ENCODE measurements around the gene ZCCHC24.
"Not testable (repeated sequence)": the region's sequence is repeated elsewhere in the genome, so short reads cannot be mapped to it uniquely, and the experiment has no call there.

The ZCCHC24 gene

DNA sequence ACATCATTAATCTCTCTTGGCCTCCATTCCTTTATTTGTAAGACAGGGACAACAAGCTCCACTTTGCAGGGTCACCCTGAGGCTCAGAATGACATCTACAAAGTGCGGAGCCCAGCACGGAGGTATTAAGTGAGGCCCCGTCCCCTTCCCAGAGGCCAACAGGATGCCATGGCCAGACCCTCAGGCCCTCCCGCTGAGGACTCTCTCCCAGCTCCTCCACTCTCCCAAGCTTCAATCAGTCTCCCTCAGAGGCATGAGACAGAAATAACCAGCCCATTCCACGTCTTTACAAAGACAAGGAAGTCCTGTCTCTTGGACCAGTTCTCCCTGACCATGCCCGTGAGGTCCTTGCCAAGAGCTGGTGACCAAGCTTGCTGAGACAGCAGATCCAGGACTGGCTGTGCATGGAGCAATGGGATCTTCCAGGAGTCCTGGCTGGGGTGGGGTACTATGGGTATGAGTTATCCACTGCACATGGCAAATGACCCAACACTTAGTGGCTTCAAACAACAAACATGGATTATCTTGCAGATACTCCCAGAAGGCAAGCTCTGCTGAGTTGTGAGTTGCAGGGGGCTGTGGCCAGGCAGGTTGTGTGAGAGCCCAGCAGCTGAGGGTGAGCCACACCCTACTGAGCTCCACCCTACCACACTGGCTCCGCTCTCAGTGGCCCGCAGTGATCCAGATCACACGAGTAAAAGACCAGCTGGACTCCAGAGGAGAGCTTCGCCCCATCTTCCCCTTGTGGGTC is 102.4 kb downstream of the ZCCHC24 start:
- ATAC-seq, result no peak

- no peak for ATAC-seq
These were observed 103.1 kb downstream of the ZCCHC24 start for GRCh38 chr10:79342295-79342761.

- ATAC-seq, result no peak
These were observed 104.7 kb downstream of the ZCCHC24 start for GRCh38 chr10:79340646-79341244.

DNA sequence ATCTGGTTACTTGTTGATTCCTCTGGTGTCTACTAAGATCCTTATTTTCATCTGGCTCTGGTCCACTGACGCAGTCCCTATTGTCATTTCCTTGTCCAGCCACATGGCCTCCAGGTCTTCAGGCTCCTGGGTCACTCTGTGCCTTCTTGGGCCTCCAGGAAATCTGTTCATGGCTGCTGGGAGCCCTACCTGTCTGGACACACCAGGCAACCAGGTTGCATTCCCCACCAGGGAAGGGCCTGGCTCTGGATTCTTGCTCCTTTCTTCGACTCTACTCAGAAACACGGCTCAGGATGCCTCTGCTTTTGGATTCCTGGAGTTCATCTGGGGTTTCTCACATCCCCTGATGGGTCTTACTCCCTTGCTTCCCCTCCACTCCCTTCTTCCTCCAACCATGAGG is 106.2 kb downstream of the ZCCHC24 start:
- ATAC-seq, result no peak

DNA sequence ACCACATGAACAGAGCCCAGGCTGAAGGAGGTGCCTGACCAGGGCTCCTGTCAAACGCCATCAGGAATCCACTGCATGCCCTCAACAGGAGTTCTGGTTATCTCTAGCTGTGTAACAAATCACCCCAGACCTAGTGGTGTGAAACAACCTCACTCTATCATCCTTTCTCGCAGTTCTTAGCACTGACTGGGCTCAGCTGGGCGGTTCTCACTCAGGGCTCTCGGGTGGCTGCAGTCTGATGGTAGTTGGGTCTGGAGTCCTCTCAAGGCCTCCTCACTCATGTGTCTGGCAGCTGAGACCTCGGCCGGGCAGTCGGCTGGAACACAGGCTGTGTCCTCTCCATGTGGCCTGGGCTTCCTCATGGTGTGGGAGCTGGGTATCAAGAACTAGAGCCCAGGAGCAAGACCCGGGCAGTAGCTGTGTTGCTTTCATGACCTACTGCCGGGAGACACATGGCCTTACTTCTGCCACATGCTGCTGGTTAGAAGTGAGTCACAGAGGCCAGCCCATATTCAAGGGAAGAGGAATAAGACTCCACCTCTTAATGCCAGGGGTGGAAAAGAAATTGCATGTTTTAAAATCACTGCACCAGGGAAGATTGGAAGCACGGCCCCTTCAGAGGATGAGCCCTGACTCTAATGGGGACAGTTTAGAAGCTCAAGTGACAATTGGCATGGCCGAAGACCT is 107.5 kb downstream of the ZCCHC24 start:
- ATAC-seq, result not testable (repeated sequence)

DNA sequence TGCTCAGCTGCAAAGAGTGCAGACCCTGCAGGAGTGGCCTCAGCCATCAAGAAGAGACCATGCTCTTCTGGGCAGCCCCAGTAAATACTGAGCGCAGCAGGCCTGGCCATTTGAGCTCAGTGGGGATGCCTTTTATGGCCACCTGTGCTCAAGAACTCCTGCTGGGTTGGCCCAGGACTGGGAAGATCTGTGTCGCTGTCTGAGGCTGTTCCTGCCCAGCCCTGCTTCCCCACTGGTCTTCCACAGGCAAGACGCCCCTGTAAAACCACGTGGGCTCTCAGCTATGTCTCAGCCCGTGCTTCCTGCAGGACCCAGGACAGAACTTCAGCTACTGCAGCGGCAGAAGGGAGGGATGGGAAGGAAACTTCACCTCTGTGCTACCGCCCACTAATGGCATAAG is 108.7 kb downstream of the ZCCHC24 start:
- no peak for ATAC-seq

DNA sequence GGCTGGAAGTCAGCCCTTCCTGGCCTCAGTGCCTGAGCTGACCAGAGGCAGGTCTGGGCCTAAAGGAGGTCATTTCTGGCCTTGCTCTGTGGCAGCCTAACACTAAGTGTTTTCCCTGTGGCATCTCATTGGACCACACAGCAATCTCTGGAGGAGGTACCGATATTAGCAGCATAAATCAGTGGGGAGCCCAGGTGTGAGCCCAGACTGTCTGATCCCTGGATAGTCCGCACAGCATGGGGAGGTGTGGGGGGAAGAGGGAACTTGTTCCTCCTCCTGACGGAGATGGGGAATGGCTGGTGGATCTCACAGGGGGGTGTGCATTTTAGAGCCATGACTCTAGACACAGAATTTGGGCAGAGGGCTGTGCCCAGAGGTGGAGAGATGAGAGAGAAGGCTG is 109.1 kb downstream of the ZCCHC24 start:
- no peak for ATAC-seq

DNA sequence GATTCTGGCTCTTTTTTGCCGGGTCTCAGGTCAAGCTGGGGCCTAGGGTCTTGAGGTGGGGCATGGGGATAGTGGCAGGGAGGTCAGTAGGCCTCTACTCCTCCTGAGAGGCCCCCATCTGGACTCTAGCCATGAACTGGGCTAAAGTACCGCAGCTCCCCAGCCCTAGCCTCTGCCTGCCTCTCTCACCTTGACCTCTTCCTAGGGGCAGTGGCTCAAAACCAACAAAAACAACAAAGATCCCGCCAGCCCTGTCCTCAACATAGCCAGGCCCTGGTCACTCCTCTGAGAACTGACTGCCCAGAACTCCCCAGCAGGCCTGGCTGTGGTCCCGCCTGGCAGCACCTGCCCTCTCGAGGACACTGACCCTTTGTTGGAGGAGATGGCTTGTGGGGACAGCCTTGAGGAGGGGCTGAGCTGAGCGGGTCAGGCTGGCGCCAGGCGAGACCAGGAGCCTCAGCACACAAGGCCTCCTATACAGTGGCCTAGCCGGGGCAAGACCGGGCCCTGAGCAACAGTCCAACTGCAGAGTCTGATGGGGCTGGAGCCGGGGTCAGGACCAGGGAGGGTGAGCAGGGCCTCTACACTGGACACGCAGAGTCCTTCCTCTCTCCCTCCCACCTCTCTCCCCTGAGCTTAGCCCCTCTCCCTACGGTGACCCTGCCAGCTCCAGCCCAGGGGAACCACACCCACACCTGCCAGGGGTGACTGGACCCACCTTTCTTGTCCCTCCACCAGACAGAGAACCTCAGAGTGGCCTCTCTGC is 109.8 kb downstream of the ZCCHC24 start:
- no peak for ATAC-seq

GRCh38 chr10:79335094-79335469 is 110.3 kb downstream of the ZCCHC24 start:
- ATAC-seq, result no peak

DNA sequence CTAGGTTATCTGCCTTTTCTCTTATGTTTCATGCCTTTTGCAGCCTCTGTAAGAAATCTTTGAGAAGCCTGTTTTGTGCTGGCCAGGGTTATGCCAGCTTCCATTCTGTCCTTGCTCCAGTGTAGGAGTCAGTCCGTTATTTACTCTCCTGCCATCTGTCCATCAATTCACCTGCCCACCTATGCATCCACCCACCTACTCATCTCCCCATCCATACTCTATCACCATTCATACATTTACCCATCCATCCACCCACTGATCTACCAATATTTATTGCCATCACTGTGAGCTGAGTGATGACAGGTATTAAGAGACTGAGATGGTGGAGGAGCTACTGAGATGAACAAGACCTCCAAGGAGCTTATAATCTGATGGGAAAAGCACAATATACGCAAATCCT is 110.9 kb downstream of the ZCCHC24 start:
- no peak for ATAC-seq

- no peak for ATAC-seq
These were observed 111.9 kb downstream of the ZCCHC24 start for GRCh38 chr10:79333513-79333912.

DNA sequence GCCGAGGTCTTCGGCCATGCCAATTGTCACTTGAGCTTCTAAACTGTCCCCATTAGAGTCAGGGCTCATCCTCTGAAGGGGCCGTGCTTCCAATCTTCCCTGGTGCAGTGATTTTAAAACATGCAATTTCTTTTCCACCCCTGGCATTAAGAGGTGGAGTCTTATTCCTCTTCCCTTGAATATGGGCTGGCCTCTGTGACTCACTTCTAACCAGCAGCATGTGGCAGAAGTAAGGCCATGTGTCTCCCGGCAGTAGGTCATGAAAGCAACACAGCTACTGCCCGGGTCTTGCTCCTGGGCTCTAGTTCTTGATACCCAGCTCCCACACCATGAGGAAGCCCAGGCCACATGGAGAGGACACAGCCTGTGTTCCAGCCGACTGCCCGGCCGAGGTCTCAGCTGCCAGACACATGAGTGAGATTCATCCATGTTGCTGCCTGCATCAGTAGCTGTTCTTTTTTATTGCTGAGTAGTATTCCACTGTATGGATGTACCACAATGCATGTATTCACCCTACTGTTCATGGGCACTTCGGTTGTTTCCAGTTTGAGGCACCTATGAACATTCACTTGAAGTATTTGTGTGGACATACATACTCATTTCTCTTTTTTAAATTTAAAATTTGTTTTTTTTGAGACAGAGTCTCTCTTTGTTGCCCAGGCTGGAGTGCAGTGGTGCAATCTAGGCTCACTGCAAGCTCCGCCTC is 112.7 kb downstream of the ZCCHC24 start:
- ATAC-seq, result not testable (repeated sequence)
